ENCODE results near the gene NLGN1.

Gene NLGN1

DNA sequence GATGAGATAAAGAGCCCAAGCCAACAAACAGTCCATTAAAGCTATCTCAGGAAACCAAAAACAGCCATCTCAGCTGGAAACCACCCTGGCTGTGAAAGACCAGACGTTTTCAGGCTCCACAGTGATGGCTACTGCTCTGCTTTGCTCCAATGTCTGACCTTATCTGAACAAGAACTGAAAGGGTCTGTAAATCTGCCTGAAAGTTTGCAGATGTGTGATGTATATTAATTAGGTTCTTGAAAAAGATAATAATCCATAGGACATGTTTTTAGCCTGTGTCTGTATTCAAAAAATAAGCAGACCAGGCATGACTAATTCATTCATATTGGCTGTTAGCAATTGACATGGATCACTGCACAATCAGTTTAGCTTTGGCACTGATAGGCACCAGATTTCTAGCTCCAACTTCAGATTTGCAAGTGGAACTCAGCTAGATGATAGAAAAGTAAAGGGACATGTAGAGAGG lies 850.2 kb downstream of the NLGN1 start:
- in situ Hi-C loops (cut with HindIII; ENCODE audit: low sequenced_read_pairs): no loop called here

DNA sequence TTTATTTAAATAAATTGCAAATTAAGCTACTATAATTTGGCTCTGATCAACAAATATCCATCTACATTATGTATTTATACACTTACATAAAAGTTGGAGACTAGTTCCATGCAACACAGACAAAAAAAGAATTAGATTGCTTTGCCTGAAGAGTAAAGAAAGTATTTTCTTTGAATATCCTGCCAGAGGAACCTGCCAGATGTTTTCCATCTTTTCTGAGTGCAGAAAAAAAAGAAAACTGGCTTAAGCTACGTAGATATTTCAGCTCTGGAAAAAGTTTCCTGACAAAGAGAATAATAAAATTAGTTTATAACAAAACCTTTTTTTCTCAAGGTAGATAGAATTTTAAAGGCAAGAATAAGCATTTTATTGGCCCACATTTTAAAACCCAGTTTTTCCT lies 854.1 kb downstream of the NLGN1 start:
- in situ Hi-C loops (cut with HindIII; ENCODE audit: low sequenced_read_pairs): no loop called here

DNA sequence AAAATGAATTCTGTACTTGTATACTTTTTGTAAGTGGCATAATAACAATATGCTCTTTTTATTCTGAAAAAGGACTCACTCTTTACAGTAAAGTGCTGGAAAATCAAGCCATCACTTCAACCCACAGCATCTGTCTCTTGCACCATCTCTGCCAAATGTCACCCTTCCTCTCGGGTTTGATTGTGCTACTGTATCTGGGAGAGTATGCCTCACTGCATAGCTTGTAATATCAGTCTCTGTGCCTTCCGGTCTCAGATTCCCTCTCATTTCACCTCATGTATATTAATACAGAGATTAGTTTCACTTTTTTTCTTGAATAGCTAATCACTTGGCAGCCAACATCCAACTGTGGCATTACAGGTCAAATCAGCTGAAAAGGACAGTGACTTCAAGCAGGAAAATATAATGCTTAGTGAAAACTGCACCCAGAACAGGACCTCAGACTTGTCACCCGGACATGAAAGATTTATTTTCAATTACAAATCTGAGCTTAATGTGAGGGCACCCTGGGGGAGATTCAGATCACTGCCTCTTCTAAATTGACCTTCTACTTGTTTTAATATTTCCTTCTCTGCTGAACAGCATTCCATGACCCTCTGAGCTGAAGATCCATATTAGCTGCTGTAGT lies 855.8 kb downstream of the NLGN1 start:
- in situ Hi-C loops (cut with HindIII; ENCODE audit: low sequenced_read_pairs): no loop called here

GRCh38 chr3:174253940-174254339 lies 856.4 kb downstream of the NLGN1 start:
- in situ Hi-C loops (cut with HindIII; ENCODE audit: low sequenced_read_pairs): no loop called here

- in situ Hi-C loops (cut with HindIII; ENCODE audit: low sequenced_read_pairs): no loop called here
Measured at GRCh38 chr3:174255454-174255853, 857.9 kb downstream of the NLGN1 start.

GRCh38 chr3:174266476-174266875 lies 868.9 kb downstream of the NLGN1 start:
- in situ Hi-C loops (cut with HindIII; ENCODE audit: low sequenced_read_pairs): no loop called here

DNA sequence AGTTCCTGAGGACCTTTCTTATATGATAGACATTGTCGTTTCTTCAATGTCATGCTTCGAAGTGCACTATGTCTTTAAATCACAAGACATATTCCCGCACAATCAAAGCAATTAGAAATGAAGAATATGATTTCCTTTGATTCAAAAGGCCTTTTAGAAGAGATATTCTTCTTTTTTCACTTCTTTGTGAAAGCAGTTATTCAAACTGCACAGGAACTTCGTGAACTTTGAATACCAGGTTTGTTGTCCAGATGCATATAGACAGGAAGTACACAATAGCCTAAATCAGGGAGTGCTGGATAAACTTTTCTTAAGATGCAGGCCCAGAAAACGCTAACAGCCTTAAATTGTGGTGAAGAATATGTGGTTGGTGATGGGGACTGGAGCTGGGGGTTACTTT lies 870.5 kb downstream of the NLGN1 start:
- in situ Hi-C loops (cut with HindIII; ENCODE audit: low sequenced_read_pairs): no loop called here

GRCh38 chr3:174268586-174268985 lies 871.0 kb downstream of the NLGN1 start:
- in situ Hi-C loops (cut with HindIII; ENCODE audit: low sequenced_read_pairs): no loop called here

- in situ Hi-C loops (cut with HindIII; ENCODE audit: low sequenced_read_pairs): no loop called here
Measured at GRCh38 chr3:174270841-174271240, 873.3 kb downstream of the NLGN1 start.

GRCh38 chr3:174275336-174275735 lies 877.8 kb downstream of the NLGN1 start:
- in situ Hi-C loops (cut with HindIII; ENCODE audit: low sequenced_read_pairs): no loop called here

DNA sequence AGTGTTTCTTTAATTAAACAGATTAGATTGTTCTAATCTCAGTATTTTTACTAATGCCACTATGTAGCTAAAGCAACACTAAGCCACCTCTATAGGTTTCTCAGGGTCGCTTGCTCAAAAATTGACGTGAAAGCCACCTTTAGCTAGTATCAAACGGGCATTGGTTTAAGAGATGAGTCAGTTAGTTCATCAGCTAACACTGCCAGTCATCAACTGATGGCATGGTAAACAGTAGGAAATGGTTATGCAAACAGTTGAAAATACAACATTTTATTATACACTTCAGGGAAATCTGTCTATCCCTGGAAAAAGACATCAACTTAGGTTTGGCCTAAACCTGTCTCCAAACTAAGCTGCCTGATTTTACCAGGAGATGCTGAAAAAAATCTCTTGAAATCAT lies 879.3 kb downstream of the NLGN1 start:
- in situ Hi-C loops (cut with HindIII; ENCODE audit: low sequenced_read_pairs): no loop called here

DNA sequence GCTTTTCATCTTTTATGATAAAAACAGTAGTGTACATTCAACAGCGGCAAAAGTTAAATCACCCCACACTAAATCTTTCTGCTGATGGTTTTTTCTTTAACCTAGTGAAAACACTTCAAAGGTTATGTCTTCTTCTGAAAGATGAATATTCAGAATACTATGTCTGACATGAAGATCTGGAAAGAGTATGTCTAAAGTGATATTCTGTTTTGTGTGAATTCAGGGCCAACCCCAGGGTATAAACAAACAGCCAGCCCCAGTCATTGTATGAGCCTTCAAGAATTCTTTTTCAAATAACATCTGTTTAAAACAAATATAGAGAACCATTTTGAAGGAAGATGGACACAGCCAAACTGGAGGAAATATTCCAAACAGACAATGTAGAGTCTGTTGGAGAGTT lies 880.5 kb downstream of the NLGN1 start:
- in situ Hi-C loops (cut with HindIII; ENCODE audit: low sequenced_read_pairs): no loop called here

GRCh38 chr3:174280186-174280585 lies 882.6 kb downstream of the NLGN1 start:
- in situ Hi-C loops (cut with HindIII; ENCODE audit: low sequenced_read_pairs): no loop called here

DNA sequence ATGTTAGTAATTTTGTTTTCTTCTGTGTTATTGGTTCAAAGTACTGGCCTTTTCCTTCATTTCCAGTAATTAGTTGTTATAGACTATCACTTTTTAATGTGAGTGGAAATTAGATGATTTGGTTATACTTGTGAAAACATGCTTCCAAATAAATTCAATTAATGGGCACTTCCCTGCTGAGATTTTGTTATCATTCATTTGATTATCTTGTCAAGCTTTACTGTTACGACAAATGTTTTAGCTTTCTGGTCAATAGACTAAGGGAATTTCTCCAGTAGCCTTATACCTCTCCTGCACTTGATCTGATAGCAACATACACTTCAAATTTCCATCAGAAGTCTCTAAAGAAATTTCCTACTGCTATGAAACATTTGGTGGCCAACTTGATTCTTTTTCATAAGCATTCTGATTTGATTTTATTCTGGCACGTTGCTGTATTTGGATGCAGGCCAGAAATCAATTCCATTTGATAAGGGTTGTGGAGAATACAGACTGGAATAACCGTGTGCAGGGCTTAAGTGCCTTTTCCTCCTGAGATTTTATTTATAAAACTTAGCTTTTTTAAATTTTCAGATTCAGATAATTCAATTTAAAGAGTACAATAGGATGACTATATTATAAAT lies 887.8 kb downstream of the NLGN1 start:
- in situ Hi-C loops (cut with HindIII; ENCODE audit: low sequenced_read_pairs): no loop called here

GRCh38 chr3:174287705-174288104 lies 890.2 kb downstream of the NLGN1 start:
- in situ Hi-C loops (cut with HindIII; ENCODE audit: low sequenced_read_pairs): no loop called here

DNA sequence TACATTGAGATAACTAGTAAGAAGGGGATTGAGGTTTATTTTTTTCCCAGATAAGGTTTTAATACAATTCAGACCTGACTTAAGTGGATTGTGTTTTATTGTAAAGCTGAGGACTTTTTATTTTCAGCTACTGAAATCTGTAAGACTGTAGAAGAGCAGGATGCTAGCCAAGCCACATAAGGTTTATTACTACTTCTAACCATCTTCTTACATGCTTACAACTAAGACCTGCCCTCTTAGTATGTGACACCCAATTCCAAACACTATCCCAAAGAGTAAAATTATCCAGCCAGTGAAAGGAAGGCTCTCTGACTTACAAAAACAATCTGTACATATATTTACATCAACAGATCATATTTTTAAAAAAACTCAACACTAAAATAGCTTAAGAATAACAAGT lies 897.1 kb downstream of the NLGN1 start:
- in situ Hi-C loops (cut with HindIII; ENCODE audit: low sequenced_read_pairs): no loop called here

- in situ Hi-C loops (cut with HindIII; ENCODE audit: low sequenced_read_pairs): no loop called here
Measured at GRCh38 chr3:174295306-174296092, 898.0 kb downstream of the NLGN1 start.

DNA sequence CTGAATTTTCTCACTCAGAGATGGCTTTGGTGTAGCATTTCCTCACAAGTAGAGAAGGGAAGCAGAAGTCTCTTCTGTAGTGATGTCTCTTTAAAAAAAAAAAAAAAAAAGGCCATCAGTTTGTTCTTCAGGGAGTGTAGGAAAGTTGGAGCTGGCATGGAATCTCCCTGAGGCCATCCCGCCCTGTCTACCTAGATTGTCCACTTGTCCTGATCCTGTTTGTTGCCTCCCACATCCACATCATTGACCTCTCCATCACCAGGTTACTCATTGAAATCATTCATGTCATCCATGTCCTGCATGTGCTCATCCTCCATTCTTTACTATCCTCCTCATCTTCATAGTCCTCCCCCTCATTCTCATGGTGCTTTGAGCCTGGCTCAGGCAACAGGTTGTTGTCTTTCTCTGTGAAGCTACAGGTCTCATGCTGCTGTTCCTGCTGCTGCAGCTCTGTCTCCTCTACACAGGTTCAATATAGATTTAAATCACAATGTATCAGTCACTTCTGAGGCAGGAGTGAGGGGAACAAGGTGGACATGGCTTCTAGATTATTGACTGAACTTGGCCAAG lies 905.3 kb downstream of the NLGN1 start:
- in situ Hi-C loops (cut with HindIII; ENCODE audit: low sequenced_read_pairs): no loop called here

DNA sequence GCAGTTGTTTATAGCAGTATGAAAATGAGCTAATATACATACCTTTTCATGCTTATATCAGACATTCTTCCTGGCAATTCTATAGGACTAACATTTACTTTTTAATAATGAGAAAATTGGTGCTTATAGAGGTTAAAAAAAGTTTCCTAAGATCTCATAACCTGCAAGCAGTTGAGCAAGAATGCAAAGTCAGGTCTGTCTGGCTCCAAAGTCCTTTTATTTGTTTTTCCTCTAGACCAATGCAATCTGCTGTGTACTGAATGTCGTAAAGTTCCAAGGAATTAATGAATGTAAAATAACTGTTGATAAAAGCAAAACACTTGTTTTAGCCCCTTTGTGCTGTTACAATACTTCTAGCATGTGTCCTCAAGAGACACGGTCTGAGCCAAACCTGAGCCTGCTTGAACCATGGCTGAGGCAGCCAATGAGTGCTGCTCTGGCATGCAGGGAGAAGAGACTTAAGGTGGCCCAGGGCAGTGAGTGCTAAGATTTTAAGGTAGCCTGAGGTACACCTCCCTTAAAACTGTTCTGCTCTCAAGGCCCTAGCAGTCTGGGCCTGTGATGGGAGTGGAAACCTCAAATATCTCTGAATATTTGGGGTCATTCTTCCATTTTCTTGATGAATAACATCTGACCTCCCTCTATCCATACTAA lies 906.5 kb downstream of the NLGN1 start:
- in situ Hi-C loops (cut with HindIII; ENCODE audit: low sequenced_read_pairs): no loop called here

GRCh38 chr3:174308736-174309135 lies 911.2 kb downstream of the NLGN1 start:
- in situ Hi-C loops (cut with HindIII; ENCODE audit: low sequenced_read_pairs): no loop called here

DNA sequence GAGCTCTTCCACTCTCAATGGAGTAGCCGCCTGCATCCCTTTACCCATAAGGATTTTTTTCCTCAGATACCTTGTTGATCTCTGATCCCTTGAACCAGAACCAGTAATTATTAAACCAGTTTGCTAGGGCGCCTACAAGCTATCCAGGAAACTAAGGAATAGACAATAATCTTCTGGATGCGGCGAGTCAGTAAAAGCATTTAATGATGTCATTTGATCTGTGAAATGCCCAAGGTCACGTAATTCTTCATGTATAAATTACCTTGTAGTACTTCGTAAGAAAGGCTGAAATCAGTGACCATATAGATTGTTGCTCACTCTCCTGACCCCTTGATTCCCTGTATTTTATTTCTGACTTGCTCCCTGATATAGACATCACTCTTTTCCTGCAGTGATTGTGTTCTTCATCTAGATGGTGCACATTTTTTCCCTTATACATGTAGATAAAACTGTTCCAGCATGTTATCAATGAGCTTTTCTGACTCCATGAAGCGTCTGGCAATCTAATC lies 913.0 kb downstream of the NLGN1 start:
- in situ Hi-C loops (cut with HindIII; ENCODE audit: low sequenced_read_pairs): no loop called here

All from DLD1 (cell line).